ENCODE results near the gene RBP7.
A peak's percentile ranks its signal among the peaks of the same experiment; 100 is the strongest.

- TF ChIP-seq CTCF (conservative IDR thresholded peaks at IDR 0.05 in 1 of 2, IDR thresholded peaks at IDR 0.05 in 1 of 2; ENCODE audit: extremely low read depth in 1 of 2, insufficient read depth in 1 of 2, low read depth in 1 of 2, low read length in 2 of 2) (peak in 1 of 2 donors; percentile 18), EZH2 (IDR thresholded peaks at IDR 0.05; ENCODE audit: borderline replicate concordance, low read length) (no peak)
Measured at GRCh38 chr1:10033359-10033845, 36.4 kb downstream of the RBP7 start.
